SHP77 treated with DMSO at 0.1 percent for 48 hours (cell line): ENCODE results near the gene LTBP4.
"Not testable (repeated sequence)": the region's sequence is repeated elsewhere in the genome, so short reads cannot be mapped to it uniquely, and the experiment has no call there.

Experiments used
- DNase-seq: peaks from one replicate; lab custom pipeline; 2025; lab: John Stamatoyannopoulos, UW

LTBP4 gene, protein sequence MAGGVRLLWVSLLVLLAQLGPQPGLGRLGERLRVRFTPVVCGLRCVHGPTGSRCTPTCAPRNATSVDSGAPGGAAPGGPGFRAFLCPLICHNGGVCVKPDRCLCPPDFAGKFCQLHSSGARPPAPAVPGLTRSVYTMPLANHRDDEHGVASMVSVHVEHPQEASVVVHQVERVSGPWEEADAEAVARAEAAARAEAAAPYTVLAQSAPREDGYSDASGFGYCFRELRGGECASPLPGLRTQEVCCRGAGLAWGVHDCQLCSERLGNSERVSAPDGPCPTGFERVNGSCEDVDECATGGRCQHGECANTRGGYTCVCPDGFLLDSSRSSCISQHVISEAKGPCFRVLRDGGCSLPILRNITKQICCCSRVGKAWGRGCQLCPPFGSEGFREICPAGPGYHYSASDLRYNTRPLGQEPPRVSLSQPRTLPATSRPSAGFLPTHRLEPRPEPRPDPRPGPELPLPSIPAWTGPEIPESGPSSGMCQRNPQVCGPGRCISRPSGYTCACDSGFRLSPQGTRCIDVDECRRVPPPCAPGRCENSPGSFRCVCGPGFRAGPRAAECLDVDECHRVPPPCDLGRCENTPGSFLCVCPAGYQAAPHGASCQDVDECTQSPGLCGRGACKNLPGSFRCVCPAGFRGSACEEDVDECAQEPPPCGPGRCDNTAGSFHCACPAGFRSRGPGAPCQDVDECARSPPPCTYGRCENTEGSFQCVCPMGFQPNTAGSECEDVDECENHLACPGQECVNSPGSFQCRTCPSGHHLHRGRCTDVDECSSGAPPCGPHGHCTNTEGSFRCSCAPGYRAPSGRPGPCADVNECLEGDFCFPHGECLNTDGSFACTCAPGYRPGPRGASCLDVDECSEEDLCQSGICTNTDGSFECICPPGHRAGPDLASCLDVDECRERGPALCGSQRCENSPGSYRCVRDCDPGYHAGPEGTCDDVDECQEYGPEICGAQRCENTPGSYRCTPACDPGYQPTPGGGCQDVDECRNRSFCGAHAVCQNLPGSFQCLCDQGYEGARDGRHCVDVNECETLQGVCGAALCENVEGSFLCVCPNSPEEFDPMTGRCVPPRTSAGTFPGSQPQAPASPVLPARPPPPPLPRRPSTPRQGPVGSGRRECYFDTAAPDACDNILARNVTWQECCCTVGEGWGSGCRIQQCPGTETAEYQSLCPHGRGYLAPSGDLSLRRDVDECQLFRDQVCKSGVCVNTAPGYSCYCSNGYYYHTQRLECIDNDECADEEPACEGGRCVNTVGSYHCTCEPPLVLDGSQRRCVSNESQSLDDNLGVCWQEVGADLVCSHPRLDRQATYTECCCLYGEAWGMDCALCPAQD (N-terminal part only)

DNA sequence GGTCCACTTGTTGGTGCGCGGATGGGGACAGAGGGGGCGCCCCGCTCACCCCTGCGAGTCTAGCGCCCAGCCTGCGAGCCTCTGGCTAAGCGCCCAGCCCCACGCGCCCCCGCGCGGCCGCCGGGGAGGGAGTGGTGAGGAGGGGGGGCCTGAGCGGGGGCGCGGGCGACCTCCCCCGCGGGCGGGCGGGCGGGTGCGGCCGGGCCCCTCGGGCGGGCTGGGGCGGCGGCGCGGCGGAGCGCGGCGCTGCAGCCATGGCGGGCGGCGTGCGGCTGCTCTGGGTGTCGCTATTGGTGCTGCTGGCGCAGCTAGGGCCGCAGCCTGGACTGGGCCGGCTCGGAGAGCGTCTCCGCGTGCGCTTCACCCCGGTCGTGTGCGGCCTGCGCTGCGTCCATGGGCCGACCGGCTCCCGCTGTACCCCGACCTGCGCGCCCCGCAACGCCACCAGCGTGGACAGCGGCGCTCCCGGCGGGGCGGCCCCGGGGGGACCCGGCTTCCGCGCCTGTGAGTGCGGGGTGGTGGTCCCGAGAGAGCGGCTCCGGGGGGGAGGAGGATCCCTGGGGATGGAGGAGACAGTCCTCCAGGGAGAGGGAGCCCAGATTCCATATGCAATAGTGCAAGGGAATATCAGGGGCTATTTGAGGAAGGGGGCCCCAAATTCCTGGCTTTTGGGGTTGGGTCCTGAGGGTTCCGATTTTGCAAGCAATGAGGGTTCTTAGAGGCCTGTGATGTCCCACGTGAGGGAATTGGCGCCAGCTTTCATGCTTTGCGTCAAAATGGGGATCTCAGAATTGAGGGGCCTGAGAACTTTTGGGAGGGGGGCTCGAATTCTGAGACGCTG is at the start of gene LTBP4:
Gene LTBP4, plus strand, starts transcription at position 236 of the 841 bp plus-strand sequence. Its CDS starts 19 bp downstream, at position 255.
- DNase-seq = no peak

DNA sequence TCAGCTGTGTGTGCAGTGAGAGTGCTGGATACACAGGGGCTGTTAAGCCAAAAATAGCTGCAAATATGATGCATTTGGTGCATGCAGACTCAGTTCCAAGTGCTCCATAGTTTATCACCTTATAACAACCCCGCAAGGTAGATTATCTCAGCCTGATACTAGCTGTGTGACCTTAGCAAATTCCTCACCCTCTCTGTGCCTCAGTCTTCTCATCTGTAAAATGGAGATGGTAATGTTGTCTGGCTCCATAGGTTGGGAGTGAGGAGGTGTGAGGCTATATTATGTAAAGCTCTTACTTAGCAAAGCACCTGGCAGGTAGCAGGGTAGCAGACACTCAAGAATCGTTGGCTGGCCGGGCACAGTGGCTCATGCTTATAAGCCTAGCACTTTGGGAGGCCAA is 48.3 kb upstream of the LTBP4 start:
- DNase-seq = no peak

DNA sequence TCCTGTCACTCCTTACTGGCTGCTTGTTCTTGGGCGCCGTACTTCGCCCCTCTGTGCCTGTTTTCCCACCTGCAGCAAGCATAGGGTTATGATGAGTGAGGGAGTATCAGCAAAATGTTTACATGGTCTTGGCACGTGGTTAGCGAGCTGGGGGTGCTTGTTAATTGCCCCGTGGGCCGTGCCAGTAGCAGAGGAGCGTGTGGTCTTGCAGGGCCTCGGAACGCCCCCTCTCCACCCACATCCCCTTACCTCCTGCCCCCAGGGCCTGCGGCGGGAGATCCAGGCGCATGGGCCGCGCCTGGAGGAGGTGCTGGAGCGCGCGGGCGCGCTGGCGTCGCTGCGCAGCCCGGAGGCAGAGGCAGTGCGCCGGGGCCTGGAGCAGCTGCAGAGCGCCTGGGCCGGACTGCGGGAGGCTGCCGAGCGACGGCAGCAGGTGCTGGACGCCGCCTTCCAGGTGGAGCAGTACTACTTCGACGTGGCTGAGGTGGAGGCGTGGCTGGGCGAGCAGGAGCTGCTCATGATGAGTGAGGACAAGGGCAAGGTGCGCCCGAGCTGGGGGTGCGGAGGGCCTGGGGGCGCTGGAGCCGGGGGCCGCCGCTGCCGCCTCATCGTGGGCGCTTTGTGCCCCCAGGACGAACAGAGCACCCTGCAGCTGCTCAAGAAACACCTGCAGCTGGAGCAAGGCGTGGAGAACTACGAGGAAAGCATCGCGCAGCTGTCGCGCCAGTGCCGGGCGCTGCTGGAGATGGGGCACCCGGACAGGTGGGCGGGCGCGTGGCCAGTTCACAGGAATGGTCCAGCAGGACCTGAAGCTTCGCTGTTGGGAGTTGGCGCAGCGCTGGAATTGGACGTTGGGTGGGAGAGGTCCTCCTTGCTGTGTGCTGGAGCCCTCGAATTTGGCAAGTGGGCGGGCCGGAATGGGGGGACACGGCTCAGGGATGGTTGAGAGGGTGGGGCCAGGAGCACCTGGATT is 47.0 kb upstream of the LTBP4 start:
- no peak for DNase-seq

DNA sequence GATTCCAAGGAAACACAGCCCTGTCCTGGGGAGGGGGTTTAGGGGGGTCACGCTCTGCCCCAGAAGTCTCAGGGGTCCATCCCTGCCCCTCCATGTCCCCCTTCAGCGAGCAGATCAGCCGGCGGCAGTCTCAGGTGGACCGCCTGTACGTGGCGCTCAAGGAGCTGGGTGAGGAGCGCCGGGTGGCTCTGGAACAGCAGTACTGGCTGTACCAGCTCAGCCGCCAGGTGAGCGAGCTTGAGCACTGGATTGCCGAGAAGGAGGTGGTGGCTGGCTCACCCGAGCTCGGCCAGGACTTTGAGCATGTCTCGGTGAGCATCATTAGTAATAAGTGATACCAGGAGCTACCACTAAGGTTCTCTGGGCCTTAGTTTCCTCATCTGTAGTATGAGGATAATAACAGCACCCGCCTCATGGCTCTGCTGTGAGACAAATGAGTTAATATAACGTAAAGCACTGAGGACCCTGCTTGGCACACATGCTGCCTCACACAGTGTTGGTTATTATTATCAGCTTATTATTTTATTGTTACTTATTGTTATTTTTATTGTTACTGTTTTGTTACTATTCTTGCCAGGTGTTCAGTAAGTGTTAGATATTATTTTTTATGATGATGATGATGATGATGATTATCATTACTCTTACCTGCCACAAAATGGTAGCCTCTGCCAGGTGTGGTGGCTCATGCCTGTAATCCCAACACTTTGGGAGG is 45.0 kb upstream of the LTBP4 start:
- DNase-seq = no peak

DNA sequence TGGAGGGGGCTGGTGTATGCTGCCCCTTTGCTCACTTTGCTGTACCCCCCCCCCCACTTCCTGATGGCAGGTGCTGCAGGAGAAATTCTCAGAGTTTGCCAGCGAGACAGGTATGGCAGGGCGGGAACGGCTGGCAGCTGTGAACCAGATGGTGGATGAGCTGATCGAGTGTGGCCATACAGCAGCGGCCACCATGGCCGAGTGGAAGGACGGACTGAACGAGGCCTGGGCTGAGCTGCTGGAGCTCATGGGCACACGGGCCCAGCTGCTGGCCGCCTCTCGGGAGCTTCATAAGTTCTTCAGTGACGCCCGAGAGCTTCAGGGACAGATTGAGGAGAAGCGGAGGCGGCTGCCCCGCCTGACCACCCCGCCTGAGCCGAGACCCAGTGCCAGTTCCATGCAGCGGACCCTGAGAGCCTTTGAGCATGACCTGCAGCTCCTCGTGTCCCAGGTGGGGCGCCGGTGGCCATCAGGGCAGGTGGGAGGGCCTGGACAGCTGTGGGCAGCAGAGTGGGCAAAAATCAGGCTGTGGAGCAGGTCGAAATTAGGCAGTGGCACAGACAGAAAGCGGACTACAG is 44.1 kb upstream of the LTBP4 start:
- no peak for DNase-seq

DNA sequence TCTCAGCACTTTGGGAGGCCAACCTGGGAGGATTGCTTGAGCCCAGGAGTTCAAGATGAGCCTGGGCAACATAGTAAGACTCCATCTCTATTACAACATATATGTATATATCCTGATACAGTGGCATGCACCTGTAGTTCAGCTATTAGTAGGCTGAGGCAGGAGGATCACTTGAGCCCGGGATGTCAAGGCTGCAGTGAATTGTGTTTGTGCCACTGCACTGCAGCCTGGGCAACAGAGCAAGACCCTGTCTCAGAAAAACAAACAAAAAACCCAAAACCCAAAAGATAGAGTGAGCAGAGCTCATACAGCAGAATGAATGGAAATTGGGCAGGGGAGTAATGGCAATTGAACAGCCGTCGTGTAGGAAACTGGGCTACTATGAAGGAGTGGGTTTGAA is 41.8 kb upstream of the LTBP4 start:
- DNase-seq = no peak

DNA sequence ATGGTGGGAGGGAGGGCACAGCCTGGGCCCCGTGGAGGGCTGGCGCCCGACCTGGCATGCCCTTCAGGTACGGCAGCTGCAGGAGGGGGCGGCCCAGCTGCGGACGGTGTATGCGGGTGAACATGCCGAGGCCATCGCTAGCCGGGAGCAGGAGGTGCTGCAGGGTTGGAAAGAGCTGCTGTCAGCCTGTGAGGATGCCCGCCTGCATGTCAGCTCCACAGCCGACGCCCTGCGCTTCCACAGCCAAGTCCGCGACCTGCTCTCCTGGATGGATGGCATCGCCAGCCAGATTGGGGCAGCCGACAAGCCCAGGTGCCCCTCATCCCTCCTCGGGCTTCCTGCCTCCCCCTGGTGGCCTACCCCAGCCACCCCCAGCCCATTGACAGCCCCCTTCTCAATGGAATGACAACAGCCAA is 41.1 kb upstream of the LTBP4 start:
- DNase-seq = no peak

DNA sequence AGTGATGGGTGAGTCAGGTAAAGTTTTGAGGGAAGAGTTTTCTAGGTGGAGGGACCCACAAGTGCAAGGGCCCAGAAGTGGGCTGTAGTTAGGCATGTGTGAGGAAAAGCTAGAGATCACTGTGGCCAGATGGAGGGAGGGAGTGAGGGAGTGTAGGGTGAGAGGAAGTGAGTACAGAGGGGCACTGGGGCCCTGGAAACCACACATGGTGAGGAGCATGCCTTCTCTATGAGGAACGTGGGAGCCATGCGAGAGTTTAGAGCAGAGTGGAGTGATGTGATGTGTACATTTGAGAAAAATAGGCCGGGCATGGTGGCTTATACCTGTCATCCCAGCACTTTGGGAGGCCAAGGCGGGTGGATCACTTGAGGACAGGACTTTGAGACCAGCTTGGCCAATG is 39.2 kb upstream of the LTBP4 start:
- no peak for DNase-seq

DNA sequence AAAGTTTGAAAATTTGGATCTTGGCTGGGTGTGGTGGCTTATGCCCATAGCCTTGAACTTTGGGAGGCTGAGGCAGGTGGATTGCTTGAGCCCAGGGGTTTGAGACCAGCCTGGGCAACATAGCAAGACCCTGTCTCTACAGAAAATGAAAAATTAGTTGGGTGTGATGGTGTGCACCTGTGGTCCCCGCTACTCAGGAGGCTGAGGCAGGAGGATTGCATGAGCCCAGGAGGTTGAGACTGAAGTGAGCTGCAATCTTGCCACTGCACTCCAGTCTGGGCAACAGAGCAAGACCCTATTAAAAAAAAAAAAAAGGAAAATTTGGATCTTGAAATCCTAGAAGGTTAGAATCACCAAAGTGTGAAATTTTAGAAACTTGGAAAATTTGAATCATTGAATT is 36.6 kb upstream of the LTBP4 start:
- not testable (repeated sequence) for DNase-seq

DNA sequence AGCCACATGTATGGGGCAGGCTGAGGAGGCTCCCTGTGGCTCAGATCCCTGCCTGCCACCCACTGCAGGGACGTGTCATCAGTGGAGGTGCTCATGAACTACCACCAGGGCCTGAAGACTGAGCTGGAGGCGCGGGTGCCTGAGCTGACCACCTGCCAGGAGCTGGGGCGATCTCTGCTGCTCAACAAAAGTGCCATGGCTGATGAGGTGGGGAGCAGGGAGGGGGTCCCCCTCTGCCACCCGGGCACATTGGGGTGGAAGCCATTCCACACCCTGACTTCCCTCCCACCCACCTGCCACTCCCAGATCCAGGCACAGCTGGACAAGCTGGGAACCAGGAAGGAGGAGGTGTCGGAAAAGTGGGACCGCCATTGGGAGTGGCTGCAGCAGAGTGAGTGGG is 35.8 kb upstream of the LTBP4 start:
- no peak for DNase-seq

DNA sequence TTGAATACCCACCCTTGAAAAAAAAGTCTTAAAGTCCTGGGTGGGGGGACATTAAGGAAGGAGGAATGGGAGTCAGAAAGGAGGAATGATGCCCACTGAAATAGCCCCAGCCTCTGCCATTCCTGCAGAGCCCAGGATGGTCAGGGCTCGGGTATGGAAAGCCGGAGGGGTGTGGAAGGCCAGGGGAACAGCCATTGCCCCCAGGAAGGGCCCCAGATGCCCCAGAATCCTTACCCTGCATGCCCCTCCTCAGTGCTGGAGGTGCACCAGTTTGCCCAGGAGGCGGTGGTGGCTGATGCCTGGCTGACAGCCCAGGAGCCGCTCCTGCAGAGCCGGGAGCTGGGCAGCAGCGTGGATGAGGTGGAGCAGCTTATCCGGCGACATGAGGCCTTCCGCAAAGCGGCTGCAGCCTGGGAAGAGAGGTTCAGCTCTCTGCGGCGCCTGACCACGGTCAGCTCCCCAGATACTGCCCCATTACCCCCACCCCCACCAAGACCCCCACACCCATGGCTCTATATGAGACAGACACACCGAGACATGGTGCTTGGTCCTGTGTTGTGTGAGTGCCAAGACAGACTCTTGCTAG is 35.2 kb upstream of the LTBP4 start:
- DNase-seq = no peak

DNA sequence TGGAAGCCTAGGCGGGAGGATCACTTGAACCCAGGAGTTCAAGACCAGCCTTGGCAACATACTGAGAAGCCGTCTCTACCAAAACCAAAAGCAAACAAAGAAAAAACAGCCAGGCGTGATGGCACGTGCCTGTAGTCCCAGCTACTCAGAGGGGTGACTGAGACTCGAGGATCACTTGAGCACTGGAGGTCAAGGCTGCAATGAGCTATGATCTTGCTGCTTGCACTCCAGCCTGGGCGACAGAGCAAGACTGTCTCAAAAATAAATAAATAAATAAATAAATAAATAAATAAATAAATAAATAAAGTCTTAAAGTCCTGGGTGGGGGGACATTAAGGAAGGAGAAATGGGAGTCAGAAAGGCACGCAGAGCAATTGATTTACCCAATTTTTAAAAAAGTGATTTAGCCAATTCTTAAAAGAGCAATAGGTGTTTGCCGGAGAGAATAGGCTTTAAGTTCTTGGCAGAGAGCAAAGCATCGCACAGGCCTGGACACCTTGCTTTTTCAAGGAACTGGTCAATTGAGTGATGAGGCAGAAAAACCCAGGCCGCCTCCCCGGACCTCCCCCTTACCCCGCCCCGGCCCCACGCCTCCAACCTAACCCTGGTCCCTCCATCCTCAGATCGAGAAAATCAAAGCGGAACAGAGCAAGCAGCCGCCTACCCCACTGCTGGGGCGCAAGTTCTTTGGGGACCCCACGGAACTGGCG is 34.0 kb upstream of the LTBP4 start:
- DNase-seq = no peak

DNA sequence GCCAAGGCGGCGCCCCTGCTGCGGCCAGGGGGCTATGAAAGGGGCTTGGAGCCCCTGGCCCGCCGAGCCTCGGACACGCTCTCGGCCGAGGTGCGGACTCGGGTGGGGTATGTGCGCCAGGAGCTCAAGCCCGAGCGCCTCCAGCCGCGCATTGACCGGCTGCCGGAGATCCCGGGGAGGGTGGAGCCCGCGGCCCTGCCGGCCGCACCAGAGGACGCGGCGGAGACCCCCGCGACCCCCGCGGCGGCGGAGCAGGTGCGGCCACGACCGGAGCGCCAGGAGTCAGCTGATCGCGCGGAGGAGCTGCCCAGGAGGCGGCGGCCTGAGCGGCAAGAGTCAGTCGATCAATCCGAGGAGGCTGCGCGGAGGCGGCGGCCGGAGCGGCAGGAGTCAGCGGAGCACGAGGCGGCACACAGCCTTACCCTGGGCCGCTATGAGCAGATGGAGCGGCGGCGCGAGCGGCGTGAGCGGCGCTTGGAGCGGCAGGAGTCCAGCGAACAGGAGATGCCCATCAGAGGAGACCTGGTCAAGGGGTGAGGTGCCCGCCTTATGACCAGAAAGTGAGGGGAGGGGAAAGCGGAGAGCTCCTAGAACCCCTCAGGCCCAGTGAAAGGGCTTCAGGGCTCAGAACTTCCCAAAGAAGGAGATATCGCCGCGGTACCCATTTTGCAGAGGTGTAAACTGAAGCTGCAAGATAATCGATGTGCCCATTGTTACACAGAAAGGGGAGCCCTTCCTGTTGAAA is 33.2 kb upstream of the LTBP4 start:
- no peak for DNase-seq

DNA sequence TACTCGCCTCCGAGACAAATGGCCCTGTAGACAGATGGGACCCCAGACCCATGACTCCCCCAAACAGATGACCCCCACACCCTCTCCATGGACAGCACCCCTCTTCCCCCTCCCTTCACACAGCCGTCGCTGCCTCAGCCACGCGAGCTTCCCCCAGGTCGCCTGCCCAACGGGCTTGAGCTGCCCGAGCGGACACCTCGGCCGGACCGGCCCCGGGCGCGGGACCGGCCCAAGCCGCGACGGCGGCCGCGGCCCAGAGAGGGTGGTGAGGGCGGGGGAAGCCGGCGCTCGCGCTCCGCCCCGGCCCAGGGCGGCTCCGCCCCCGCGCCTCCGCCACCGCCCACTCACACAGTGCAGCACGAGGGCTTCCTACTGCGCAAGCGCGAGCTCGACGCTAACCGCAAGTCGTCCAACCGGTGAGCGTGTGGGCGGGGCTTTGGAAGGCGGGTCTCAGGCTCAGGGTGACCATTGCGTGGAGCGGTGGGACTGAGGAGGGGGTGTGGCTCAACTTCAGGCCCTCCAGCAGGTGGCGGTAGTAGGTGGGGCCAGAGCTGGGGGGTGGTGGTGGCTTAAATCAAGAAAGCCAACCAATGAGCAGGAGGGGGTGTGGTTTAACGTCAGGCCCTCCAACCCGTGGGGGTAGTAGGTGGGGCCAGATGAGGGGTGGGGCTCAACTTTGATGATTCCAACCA is 30.7 kb upstream of the LTBP4 start:
- DNase-seq = peak; percentile 99

DNA sequence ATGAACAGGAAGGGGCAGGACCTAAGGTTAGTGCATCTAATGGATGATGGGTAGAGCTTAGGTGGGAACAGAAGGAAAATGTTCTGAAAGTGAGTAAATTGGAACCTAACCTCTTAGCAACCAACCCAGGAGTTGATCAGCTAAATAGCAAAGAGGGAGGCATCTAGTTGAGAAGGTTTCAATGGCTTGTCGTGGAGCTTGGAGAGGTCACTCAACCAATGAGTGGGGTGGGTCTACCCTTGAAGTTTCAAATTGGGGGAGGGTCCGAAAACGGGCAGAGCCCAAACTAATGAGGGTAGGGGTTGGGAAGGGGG is 30.2 kb upstream of the LTBP4 start:
- no peak for DNase-seq

DNA sequence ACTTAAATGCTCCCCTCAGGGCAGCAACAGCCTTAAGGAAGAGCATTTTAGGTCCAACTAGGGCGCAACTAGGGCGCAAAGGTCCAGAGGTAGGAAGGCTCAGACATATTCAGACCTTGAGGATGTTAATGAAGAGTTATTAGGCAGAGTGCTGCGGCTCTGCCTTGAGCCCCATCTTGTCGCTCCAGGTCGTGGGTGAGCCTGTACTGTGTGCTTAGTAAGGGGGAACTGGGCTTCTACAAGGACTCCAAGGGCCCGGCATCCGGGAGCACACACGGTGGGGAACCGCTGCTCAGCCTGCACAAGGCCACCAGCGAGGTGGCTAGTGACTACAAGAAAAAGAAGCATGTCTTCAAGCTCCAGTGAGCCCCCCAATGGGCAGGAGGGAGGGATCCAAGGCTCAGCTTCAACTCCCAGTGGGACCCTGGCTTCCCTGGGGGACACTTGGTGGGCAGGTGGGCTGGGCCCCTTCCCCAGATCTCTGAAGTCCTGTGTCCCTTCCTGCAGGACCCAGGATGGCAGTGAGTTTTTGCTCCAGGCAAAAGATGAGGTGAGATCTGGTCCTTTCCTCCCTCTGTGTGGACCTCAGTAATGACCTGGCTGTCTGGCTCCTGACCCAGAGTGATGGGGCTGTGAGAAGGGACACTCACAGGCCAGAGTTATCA is 29.2 kb upstream of the LTBP4 start:
- no peak for DNase-seq
